ENCODE results near the gene ZNF83. TPM values are rescaled to one million over a fixed set of nuclear protein-coding genes. Genes with fewer than 3 reads are reported as not detected.

ZNF83 gene
- total RNA-seq, 1 experiment from 2014 or later = 31.6 TPM

- H3K14ac ChIP-seq (ENCODE audit: insufficient read depth, low read length) = no peak overlapping the region
- no peak overlapping the region for H4K8ac ChIP-seq (replicated peaks; ENCODE audit: insufficient read length, low read depth, low read length)
- Mint-ChIP-seq H3K27ac (no peak overlapping the region), H3K27me3 (ENCODE audit: low read depth) (peaks cover 4% of the 10 kb centered on the region), H3K4me3 (no peak overlapping the region), H3K9me3 (peaks cover 0 to 2% of the 10 kb centered on the region in 2 experiments; a peak in 1 of 5 replicates), H3K4me1 (peaks cover 19 to 25% of the 10 kb centered on the region in 2 experiments), H3K36me3 (ENCODE audit: insufficient read depth in 1 of 3, low read depth in 3 of 3) (peaks cover 3 to 15% (median 4%) of the 10 kb centered on the region in 3 experiments; a peak in 4 of 7 replicates)
- no peak overlapping the region for H2AK5ac ChIP-seq (ENCODE audit: insufficient read length, low read length)
- peaks cover 9% of the 10 kb centered on the region for H3K23me2 ChIP-seq (ENCODE audit: insufficient read length, low read depth, low read length, poor library complexity, severe bottlenecking)
- H2AFZ ChIP-seq (ENCODE audit: low read length) = no peak overlapping the region
- no peak overlapping the region for H3T11ph ChIP-seq (ENCODE audit: low read length)
- H3K79me1 ChIP-seq (ENCODE audit: insufficient read depth, low read depth, low read length, poor library complexity, severe bottlenecking) = no peaks in the 10 kb centered on the region
- H3K27ac ChIP-seq (ENCODE audit: insufficient read length, low read depth, low read length) = no peak overlapping the region
- no peak overlapping the region for H4K5ac ChIP-seq (ENCODE audit: insufficient read length, low read depth, low read length)
- DNase-seq = no peak
- H3K9ac ChIP-seq (ENCODE audit: extremely low read depth, insufficient read length, low read length) = no peak overlapping the region
- H2BK120ac ChIP-seq (ENCODE audit: low read depth, low read length, poor library complexity, severe bottlenecking) = no peak overlapping the region
- no peak overlapping the region for H2BK20ac ChIP-seq (ENCODE audit: low read depth, low read length, poor library complexity, severe bottlenecking)
- no peak overlapping the region for H2BK12ac ChIP-seq (ENCODE audit: insufficient read length, low read depth, low read length)
- no peak overlapping the region for H3K18ac ChIP-seq (ENCODE audit: insufficient read length, low read depth, low read length)
- no peak overlapping the region for H3K4me2 ChIP-seq (ENCODE audit: insufficient read depth, insufficient read length, low read length)
- no peaks in the 10 kb centered on the region for H3K79me2 ChIP-seq (ENCODE audit: insufficient read depth, low read length)
- no peak overlapping the region for H3K4ac ChIP-seq (ENCODE audit: low read depth, low read length)
- H3K4me1 ChIP-seq (ENCODE audit: insufficient read depth, low read length) = no peaks in the 10 kb centered on the region; the same call in 1 of the 2 replicates
- no peaks in the 10 kb centered on the region for H3K9me3 ChIP-seq (ENCODE audit: control insufficient read depth, low read depth, low read length)
- TF ChIP-seq CTCF (conservative IDR thresholded peaks at IDR 0.05) = no peak
- H4K20me1 ChIP-seq (ENCODE audit: control insufficient read depth, insufficient read depth, insufficient read length) = no peaks in the 10 kb centered on the region
- no peak overlapping the region for H3K23ac ChIP-seq (ENCODE audit: insufficient read length, low read depth, low read length)
- H3K56ac ChIP-seq (ENCODE audit: insufficient read length, low read depth, low read length) = no peak overlapping the region
- no peak overlapping the region for H2BK5ac ChIP-seq (ENCODE audit: insufficient read length, low read length)
- H4K91ac ChIP-seq (ENCODE audit: insufficient read length, low read depth, low read length) = no peak overlapping the region
- H2BK15ac ChIP-seq (ENCODE audit: low read depth, low read length) = no peak overlapping the region
- H3K27me3 ChIP-seq (ENCODE audit: insufficient read depth, low read length) = no peaks in the 10 kb centered on the region; the same call in 1 of the 2 replicates
- no CpG with 5 or more reads among the region's 2 CpGs for WGBS (ENCODE audit: extremely low coverage, insufficient read length, low lambda C conversion rate)
Observed at GRCh38 chr19:52602941-52603340, 35.2 kb downstream of the ZNF83 start.
